GM21529 (cell line): ENCODE data around the gene PEAK1.
"Not testable (repeated sequence)": the region's sequence is repeated elsewhere in the genome, so short reads cannot be mapped to it uniquely, and the experiment has no call there.

Source experiments
- ATAC-seq: cut with Tn5 transposase; IDR thresholded peaks from one replicate; pipeline ENCODE4 v1.9.1; 2021; ENCODE audit not compliant: unreplicated experiment

The PEAK1 gene

GRCh38 chr15:77326366-77326765 lies 93.5 kb downstream of the PEAK1 start:
- ATAC-seq = no peak

GRCh38 chr15:77312523-77312922 lies 107.4 kb downstream of the PEAK1 start:
- ATAC-seq = no peak

GRCh38 chr15:77311618-77312398 lies 108.1 kb downstream of the PEAK1 start:
- no peak for ATAC-seq

- no peak for ATAC-seq
Measured at GRCh38 chr15:77311020-77311419, 108.9 kb downstream of the PEAK1 start.

GRCh38 chr15:77309392-77309791 lies 110.5 kb downstream of the PEAK1 start:
- ATAC-seq = no peak

- ATAC-seq = no peak
Measured at GRCh38 chr15:77305953-77306352, 114.0 kb downstream of the PEAK1 start.

GRCh38 chr15:77296773-77297337 lies 123.0 kb downstream of the PEAK1 start:
- no peak for ATAC-seq

- no peak for ATAC-seq
Measured at GRCh38 chr15:77295446-77295845, 124.5 kb downstream of the PEAK1 start.

GRCh38 chr15:77292969-77293558 lies 126.8 kb downstream of the PEAK1 start:
- ATAC-seq = no peak

- no peak for ATAC-seq
Measured at GRCh38 chr15:77291107-77291506, 128.8 kb downstream of the PEAK1 start.

GRCh38 chr15:77287385-77287784 lies 132.5 kb downstream of the PEAK1 start:
- ATAC-seq = no peak

- no peak for ATAC-seq
Measured at GRCh38 chr15:77285057-77285997, 134.6 kb downstream of the PEAK1 start.

- ATAC-seq = no peak
Measured at GRCh38 chr15:77282333-77282732, 137.6 kb downstream of the PEAK1 start.

GRCh38 chr15:77276943-77277342 lies 143.0 kb downstream of the PEAK1 start:
- no peak for ATAC-seq

- ATAC-seq = no peak
Measured at GRCh38 chr15:77276096-77276495, 143.8 kb downstream of the PEAK1 start.

GRCh38 chr15:77273136-77273535 lies 146.8 kb downstream of the PEAK1 start:
- ATAC-seq = not testable (repeated sequence)

GRCh38 chr15:77266708-77267386 lies 153.1 kb downstream of the PEAK1 start:
- no peak for ATAC-seq

- ATAC-seq = no peak
Measured at GRCh38 chr15:77255385-77255784, 164.5 kb downstream of the PEAK1 start.

GRCh38 chr15:77251662-77252061 lies 168.2 kb downstream of the PEAK1 start:
- no peak for ATAC-seq

- no peak for ATAC-seq
Measured at GRCh38 chr15:77247116-77247515, 172.8 kb downstream of the PEAK1 start.
